A673 (cell line): Measurements from ENCODE around the gene CT47C1. TPM values are rescaled to one million over a fixed set of nuclear protein-coding genes. Genes with fewer than 3 reads are reported as not detected.

Source experiments
- BruUV-seq: library from RNA; stranded (reverse); fragments of 400-500 nt; replicated peaks from 2 replicates; lab custom pipeline; 2021; lab: Mats Ljungman, UMichigan
- CTCF ChIA-PET: fragments of 300-600 bp; sonication (Branson Sonifier 250); formaldehyde crosslinking; loops from one replicate; lab custom pipeline; 2022; ENCODE audit warnings: antibody characterized with exemption; lab: Charles Lee
- POLR2A ChIA-PET: fragments of 300-600 bp; sonication (Branson Sonifier 250); formaldehyde crosslinking; loops from one replicate; lab custom pipeline; 2022; ENCODE audit warnings: antibody characterized with exemption; ENCODE audit not compliant: low non-redundant PET; lab: Charles Lee
- DNase-seq: peaks from one replicate; pipeline ENCODE4 v3.0.0-alpha.2; 2015; ENCODE audit warnings: low spot score
- H3K27ac ChIP-seq: fragments of 200-600 bp; sonication (generic); 2 replicates; pipeline ENCODE4 v1.5.1; 2016; ENCODE audit warnings: mixed run types, low read depth, mild to moderate bottlenecking, mixed read lengths, antibody characterized with exemption, low read length; ENCODE audit not compliant: poor library complexity, severe bottlenecking
- H3K27me3 ChIP-seq: fragments of 200-600 bp; sonication (generic); replicated peaks from 2 replicates; pipeline ENCODE4 v1.6.1; 2017; ENCODE audit warnings: mixed run types, low read depth, mild to moderate bottlenecking, mixed read lengths, antibody characterized with exemption, low read length; ENCODE audit not compliant: insufficient read depth, poor library complexity
- H3K36me3 ChIP-seq: fragments of 200-600 bp; sonication (generic); 2 replicates; pipeline ENCODE4 v1.6.1; 2016; ENCODE audit warnings: mixed run types, mild to moderate bottlenecking, mixed read lengths, antibody characterized with exemption, low read length; ENCODE audit not compliant: insufficient read depth, poor library complexity, severe bottlenecking
- H3K4me1 ChIP-seq: fragments of 200-600 bp; sonication (generic); 2 replicates; pipeline ENCODE4 v1.6.1; 2017; ENCODE audit warnings: mixed run types, mild to moderate bottlenecking, mixed read lengths, antibody characterized with exemption, low read length; ENCODE audit not compliant: insufficient read depth, poor library complexity, severe bottlenecking
- H3K4me3 ChIP-seq: fragments of 200-600 bp; sonication (generic); 2 replicates; pipeline ENCODE4 v1.5.1; 2016; ENCODE audit warnings: low read depth, mixed run types, mild to moderate bottlenecking, mixed read lengths, low read length; ENCODE audit not compliant: poor library complexity, severe bottlenecking
- H3K9me3 ChIP-seq: fragments of 200-600 bp; sonication (generic); 2 replicates; pipeline ENCODE4 v1.6.1; 2016; ENCODE audit warnings: mixed run types, low read depth, mild to moderate bottlenecking, mixed read lengths, antibody characterized with exemption, low read length; ENCODE audit not compliant: poor library complexity, severe bottlenecking
- CTCF ChIP-seq: fragments of 300-800, 200-600 bp; sonication (generic); conservative IDR thresholded peaks from 2 replicates; pipeline ENCODE4 v1.5.1; 2017; ENCODE audit warnings: low read depth, mild to moderate bottlenecking, antibody characterized with exemption, low read length, moderate library complexity, mixed read lengths
- EZH2 ChIP-seq: fragments of 200-600 bp; sonication (generic); IDR thresholded peaks from 2 replicates; pipeline ENCODE4 v1.6.1; 2017; ENCODE audit warnings: borderline replicate concordance, low read depth, mild to moderate bottlenecking, mixed read lengths, antibody characterized with exemption, low read length; ENCODE audit not compliant: poor library complexity, severe bottlenecking
- intact Hi-C: fragments of 100-400 bp; cut with micrococcal nuclease; formaldehyde crosslinking; loops from one replicate; pipeline ENCODE4 v1.10.0; 2022; ENCODE audit not compliant: unreplicated experiment
- total RNA-seq: library from RNA; stranded (reverse); gene quantifications from 2 replicates; pipeline ENCODE4 v1.2.3, GENCODE V29; 2021

Gene CT47C1
- total RNA-seq, 1 experiment from 2014 or later: not detected

- Histone ChIP-seq H3K9me3 (no peaks in the 10 kb centered on the region), H3K4me3 (no peak overlapping the region), H3K4me1 (no peaks in the 10 kb centered on the region), H3K36me3 (no peaks in the 10 kb centered on the region), H3K27me3 (peaks cover 7% of the 10 kb centered on the region), H3K27ac (no peak overlapping the region)
- ChIA-PET CTCF (no interaction called here), POLR2A (no interaction called here)
- intact Hi-C loops: no loop called here
- no peak for DNase-seq
- TF ChIP-seq EZH2: no peak
- TF ChIP-seq CTCF: no peak
- BruUV-seq: no TSS peak
These were observed 28.4 kb downstream of the CT47C1 start for GRCh38 chrX:119101168-119101567.

GRCh38 chrX:119105826-119106225, 33.0 kb downstream of the CT47C1 start:
- no peak for DNase-seq
- ChIA-PET CTCF (no interaction called here), POLR2A (no interaction called here)
- Histone ChIP-seq H3K9me3 (no peaks in the 10 kb centered on the region), H3K27ac (no peak overlapping the region), H3K27me3 (peaks cover 4% of the 10 kb centered on the region), H3K36me3 (no peaks in the 10 kb centered on the region), H3K4me3 (no peak overlapping the region), H3K4me1 (no peaks in the 10 kb centered on the region)
- no TSS peak for BruUV-seq
- TF ChIP-seq CTCF (no peak), EZH2 (no peak)
- intact Hi-C loops: no loop called here

- intact Hi-C loops: no loop called here
- no peak overlapping the region for H3K4me3 ChIP-seq
- H3K27me3 ChIP-seq: peaks cover 4% of the 10 kb centered on the region
- BruUV-seq: no TSS peak
- H3K9me3 ChIP-seq: no peaks in the 10 kb centered on the region
- POLR2A ChIA-PET: no interaction called here
- CTCF ChIA-PET: no interaction called here
- no peak for DNase-seq
- H3K27ac ChIP-seq: no peak overlapping the region
- no peaks in the 10 kb centered on the region for H3K36me3 ChIP-seq
- no peaks in the 10 kb centered on the region for H3K4me1 ChIP-seq
- TF ChIP-seq EZH2 (no peak), CTCF (no peak)
These were observed 34.4 kb downstream of the CT47C1 start for GRCh38 chrX:119107206-119107605.
